GM12864 (cell line): Measurements from ENCODE around the gene PTPRD.

Experiments used
- DNase-seq: peaks from one replicate; pipeline ENCODE4 v3.0.0-alpha.2; 2011; ENCODE audit warnings: low read depth
- H3K4me3 ChIP-seq: 2 replicates; pipeline ENCODE4 v1.5.1; 2011; ENCODE audit warnings: mild to moderate bottlenecking, low read depth, low read length, control low read depth
- TF ChIP-seq, protein P1 (sequence below): IDR thresholded peaks from 2 replicates; pipeline ENCODE4 v1.5.1; 2011; ENCODE audit warnings: low read depth, mild to moderate bottlenecking, moderate library complexity, low read length, control low read depth, inconsistent platforms; ENCODE audit errors: missing control alignments

PTPRD gene

DNA sequence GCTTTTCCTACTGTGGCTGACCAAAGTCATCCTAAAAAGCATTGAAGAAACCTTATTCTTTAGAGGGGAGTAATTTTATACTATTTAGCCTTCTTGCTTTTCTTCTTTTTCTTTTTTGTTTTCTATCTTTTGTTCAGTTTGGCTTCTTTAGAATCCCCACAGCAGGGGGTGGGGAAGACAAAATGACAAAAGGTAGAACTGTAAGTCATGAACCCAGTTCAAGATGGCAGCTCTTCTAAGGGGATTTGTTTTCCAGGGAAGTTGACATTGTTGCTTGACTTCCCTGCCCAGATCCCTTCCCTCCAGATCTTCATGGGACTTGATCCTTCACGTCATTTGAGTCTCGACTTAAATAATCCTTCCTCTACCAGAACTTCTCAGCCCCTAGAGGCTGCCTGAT is 2120.8 kb downstream of the PTPRD start:
- TF ChIP-seq, protein P1, sequence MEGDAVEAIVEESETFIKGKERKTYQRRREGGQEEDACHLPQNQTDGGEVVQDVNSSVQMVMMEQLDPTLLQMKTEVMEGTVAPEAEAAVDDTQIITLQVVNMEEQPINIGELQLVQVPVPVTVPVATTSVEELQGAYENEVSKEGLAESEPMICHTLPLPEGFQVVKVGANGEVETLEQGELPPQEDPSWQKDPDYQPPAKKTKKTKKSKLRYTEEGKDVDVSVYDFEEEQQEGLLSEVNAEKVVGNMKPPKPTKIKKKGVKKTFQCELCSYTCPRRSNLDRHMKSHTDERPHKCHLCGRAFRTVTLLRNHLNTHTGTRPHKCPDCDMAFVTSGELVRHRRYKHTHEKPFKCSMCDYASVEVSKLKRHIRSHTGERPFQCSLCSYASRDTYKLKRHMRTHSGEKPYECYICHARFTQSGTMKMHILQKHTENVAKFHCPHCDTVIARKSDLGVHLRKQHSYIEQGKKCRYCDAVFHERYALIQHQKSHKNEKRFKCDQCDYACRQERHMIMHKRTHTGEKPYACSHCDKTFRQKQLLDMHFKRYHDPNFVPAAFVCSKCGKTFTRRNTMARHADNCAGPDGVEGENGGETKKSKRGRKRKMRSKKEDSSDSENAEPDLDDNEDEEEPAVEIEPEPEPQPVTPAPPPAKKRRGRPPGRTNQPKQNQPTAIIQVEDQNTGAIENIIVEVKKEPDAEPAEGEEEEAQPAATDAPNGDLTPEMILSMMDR: no peak
- no peak for DNase-seq
- no peak overlapping the region for H3K4me3 ChIP-seq

DNA sequence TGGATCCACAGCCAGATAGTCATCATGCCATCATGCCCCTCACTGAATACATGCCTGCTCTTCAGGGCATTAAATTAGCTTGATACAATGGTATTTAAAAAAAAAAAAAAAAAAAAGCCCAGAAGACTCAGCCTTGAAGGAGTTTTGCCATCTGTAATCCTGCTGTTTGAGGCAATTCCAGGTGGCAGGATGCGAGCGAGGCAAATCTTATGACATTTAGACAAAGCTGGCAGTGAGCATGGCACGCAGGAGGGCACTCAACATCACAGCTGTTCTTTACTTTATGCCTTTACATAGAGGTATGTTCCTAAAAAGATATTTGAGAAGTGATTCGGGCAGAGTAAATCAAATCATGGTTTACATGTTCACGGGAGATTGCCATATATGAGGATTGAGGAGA is 2121.2 kb downstream of the PTPRD start:
- no peak for DNase-seq
- TF ChIP-seq, protein P1: no peak
- H3K4me3 ChIP-seq: no peak overlapping the region

DNA sequence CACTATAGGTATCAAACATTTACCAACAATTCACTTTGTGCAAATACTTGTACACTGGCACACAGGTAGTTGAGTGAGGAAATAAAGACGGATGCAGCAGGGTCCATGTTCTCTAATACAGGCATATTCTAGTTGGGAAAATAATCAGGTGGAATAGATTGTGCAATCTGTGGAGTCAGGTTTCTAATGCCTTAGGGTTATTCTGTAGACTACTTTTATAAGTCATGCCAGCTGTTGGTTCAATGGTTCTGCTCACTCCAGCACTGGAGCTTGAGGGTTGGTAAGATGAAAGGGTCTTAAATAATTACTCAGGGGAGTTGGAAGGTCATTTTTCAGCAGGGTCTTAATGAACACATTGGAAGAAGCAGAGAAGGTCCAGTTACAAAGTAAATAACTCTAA is 2123.0 kb downstream of the PTPRD start:
- DNase-seq: no peak
- no peak overlapping the region for H3K4me3 ChIP-seq
- TF ChIP-seq, protein P1: no peak

DNA sequence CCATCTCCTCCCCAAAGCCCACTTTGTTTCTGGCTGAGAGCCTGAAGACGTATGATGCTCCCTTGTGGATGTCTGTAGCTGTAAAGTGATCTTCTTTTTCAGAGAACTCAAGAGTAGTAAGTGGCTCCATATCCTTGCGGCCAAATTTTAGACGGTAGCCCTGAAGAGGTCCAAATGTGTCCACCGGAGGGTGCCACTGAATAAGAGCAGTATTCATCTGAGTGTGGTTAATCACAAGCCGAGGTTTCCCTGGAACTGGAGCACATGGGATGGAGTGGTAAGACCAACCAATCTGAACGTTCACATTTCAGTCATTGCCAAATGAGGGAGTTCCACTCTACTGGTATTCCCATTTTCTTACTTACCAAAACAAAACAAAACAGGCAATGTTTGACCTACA is 2126.7 kb downstream of the PTPRD start:
- H3K4me3 ChIP-seq: no peak overlapping the region
- no peak for DNase-seq
- TF ChIP-seq, protein P1: no peak

DNA sequence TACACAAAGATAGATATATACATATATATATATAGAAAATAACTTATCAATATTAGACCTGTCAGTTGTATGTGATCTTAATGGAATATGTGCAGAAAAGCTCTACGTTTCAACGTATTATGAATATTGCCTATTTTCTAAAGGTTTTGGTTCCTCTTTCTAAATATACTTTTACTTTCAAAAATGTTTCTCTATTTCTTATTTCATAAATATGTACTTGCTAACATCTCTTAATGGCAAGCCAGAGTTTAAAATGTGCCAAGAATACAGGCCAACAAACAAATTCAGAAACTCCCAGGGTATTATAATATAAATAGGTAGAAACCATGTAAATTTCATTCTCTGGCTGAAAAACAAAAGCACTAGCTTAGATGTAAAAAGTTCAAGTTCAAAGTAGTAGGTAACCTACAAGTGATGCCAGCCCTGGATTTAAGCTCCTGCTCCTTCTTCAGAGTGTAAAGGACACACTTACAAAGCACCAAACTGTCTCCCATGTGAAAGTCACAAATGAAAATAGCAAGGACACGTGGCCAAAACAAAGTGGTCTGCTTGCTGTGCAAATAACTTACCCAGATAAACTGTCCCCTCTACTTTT is 2128.1 kb downstream of the PTPRD start:
- TF ChIP-seq, protein P1: no peak
- H3K4me3 ChIP-seq: no peak overlapping the region

DNA sequence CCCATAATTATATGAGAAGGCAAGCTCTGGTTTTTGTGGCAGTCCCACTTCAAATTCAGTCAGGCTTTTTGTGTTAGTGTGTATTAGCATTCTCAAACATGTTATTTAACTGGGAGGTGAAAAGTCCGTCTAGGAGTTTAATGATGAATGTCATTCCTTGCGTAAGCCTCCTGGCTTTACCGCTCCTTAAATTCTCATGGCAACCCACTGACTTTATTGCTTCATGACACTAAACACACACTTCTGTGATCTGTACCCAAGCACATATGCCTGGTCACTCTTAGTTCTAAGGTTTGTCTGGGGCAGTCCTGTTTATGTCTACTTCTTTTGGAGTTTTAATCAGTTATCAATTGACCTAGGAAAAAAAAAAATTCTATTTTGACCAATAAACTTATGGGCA is 2135.4 kb downstream of the PTPRD start:
- H3K4me3 ChIP-seq: no peak overlapping the region
- DNase-seq: no peak
- TF ChIP-seq, protein P1: no peak

More for the DNA sequence above, 2128.1 kb downstream of the PTPRD start:
- DNase-seq: no peak

DNA sequence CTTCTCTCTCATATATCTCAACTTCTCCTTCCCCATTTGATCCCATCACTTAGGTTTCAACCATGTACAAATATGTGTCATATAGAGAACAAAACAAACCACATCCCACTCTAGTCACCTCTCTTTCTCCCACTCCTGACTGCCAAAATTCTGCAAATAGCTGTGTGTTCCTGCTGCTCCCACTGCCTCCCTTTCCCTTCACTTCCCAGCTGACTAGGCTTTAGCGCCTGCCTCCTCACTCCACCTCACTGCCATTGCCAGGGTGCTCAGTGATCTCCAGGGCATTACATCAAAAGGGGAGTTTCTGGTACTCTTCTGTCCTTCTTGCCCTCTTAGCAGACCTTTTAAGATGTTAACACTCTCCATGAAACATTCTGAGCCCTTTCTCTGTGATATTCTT is 2137.9 kb downstream of the PTPRD start:
- no peak overlapping the region for H3K4me3 ChIP-seq
- TF ChIP-seq, protein P1: no peak
- no peak for DNase-seq
